ENCODE data around the gene MAP2K4. TPM values are rescaled to one million over a fixed set of nuclear protein-coding genes. Genes with fewer than 3 reads are reported as not detected.

MAP2K4 gene
- total RNA-seq, 1 donor from 2014 or later: 57.9 TPM

DNA sequence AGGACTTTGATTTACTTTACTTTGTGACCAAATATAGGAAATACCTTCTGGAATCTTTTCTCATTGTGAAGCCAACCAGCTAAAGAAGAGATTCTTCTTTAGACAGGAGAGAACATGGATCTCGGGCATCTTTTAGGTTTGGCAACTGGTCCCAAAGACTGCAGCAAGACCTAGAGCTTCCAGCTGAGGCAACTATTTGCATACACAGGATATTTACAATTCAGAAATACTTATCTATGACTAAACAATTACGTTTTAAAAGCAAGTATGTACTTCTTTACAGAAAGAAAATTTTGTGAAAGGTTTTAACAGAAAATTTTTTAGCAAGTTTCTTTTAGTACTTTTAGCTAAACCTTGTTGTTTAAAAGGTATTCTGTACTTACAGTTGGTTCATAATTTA is 106.5 kb downstream of the MAP2K4 start:
- peaks cover 57% of the 10 kb centered on the region for H3K36me3 Mint-ChIP-seq
- no peaks in the 10 kb centered on the region for H3K27me3 Mint-ChIP-seq (ENCODE audit: low read depth)
- no peaks in the 10 kb centered on the region for H3K4me1 Mint-ChIP-seq
- TF ChIP-seq CTCF (IDR thresholded peaks at IDR 0.05; ENCODE audit: unreplicated experiment): no peak
- no peak overlapping the region for H3K4me3 Mint-ChIP-seq
- H3K27ac Mint-ChIP-seq: no peak overlapping the region
- DNase-seq (ENCODE audit: low spot score in 2 of 2, unreplicated experiment in 2 of 2): no peak
- H3K9me3 Mint-ChIP-seq: peaks cover 5% of the 10 kb centered on the region

DNA sequence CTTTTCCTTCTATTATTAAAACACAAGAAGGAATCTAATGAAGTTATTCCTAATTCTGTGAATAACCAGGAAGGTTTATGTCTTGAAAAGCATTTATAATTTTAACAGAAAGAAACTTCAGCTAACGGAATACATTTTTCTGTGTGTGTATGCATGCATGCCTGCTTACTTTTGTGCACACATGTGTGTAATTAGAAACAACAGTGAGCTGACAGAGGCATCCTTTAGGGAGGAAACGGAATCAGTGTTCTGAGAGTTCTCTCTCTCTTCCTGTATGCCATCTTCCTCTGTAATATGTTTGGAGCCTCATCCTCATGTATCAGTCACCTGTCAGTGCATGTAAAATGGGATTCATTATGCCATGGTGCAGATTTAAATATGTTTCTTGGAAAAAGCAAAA is 107.0 kb downstream of the MAP2K4 start:
- Mint-ChIP-seq H3K9me3 (peaks cover 5% of the 10 kb centered on the region), H3K27me3 (ENCODE audit: low read depth) (no peaks in the 10 kb centered on the region), H3K4me1 (no peaks in the 10 kb centered on the region), H3K4me3 (no peak overlapping the region), H3K27ac (no peak overlapping the region), H3K36me3 (peaks cover 61% of the 10 kb centered on the region)
- no peak for TF ChIP-seq CTCF (IDR thresholded peaks at IDR 0.05; ENCODE audit: unreplicated experiment)
- DNase-seq (ENCODE audit: low spot score in 2 of 2, unreplicated experiment in 2 of 2): no peak

GRCh38 chr17:12128946-12129345 is 108.3 kb downstream of the MAP2K4 start:
- Mint-ChIP-seq H3K9me3 (peaks cover 5% of the 10 kb centered on the region), H3K27me3 (ENCODE audit: low read depth) (no peaks in the 10 kb centered on the region), H3K36me3 (peaks cover 62% of the 10 kb centered on the region), H3K4me3 (no peak overlapping the region), H3K4me1 (peaks cover 4% of the 10 kb centered on the region), H3K27ac (no peak overlapping the region)
- TF ChIP-seq CTCF (IDR thresholded peaks at IDR 0.05; ENCODE audit: unreplicated experiment): no peak
- no peak for DNase-seq (ENCODE audit: low spot score in 2 of 2, unreplicated experiment in 2 of 2)

DNA sequence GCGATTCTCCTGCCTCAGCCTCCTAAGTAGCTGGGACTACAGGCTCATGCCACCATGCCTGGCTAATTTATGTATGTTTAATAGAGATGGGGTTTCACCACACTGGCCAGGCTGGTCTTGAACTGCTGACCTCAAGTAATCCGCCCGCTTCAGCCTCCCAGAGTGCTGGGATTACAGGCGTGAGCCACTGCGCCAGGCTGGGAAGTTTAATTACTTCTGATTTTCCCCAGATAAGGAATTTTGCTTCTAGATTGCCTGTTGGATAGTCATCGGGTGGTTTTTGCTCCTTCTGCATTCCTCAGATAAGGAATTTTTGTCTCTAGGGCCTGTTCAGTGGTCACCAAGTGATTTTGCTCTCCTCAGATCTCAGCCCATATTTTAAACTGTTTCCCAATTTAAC is 112.5 kb downstream of the MAP2K4 start:
- H3K9me3 Mint-ChIP-seq: peaks cover 24% of the 10 kb centered on the region
- no peak overlapping the region for H3K4me3 Mint-ChIP-seq
- DNase-seq (ENCODE audit: low spot score in 2 of 2, unreplicated experiment in 2 of 2): no peak
- no peak for TF ChIP-seq CTCF (IDR thresholded peaks at IDR 0.05; ENCODE audit: unreplicated experiment)
- H3K27ac Mint-ChIP-seq: peak overlapping the region; percentile 49
- H3K4me1 Mint-ChIP-seq: peaks cover 4% of the 10 kb centered on the region
- peaks cover 61% of the 10 kb centered on the region for H3K36me3 Mint-ChIP-seq
- no peaks in the 10 kb centered on the region for H3K27me3 Mint-ChIP-seq (ENCODE audit: low read depth)

DNA sequence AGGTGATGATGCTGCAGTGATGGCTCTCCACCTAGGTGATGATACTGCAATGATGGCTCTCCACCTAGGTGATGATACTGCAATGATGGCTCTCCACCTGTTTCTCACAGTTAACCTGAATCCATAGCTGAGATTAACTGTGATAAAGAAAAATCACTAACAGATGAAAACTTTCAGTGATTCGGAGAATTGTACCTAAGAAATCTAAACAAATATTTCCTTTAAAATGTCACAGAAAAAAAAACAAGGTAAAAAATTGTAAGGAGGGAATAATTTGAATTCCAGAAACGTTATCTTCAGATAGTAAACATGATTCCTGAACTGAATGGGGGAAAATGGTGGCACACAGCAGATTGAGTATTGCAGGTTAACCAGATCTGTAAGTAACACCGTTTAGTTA is 113.4 kb downstream of the MAP2K4 start:
- DNase-seq (ENCODE audit: low spot score in 2 of 2, unreplicated experiment in 2 of 2): no peak
- Mint-ChIP-seq H3K36me3 (peaks cover 62% of the 10 kb centered on the region), H3K27me3 (ENCODE audit: low read depth) (no peaks in the 10 kb centered on the region), H3K4me3 (no peak overlapping the region), H3K4me1 (peaks cover 4% of the 10 kb centered on the region), H3K9me3 (peaks cover 31% of the 10 kb centered on the region), H3K27ac (peak overlapping the region; percentile 40)
- no peak for TF ChIP-seq CTCF (IDR thresholded peaks at IDR 0.05; ENCODE audit: unreplicated experiment)

DNA sequence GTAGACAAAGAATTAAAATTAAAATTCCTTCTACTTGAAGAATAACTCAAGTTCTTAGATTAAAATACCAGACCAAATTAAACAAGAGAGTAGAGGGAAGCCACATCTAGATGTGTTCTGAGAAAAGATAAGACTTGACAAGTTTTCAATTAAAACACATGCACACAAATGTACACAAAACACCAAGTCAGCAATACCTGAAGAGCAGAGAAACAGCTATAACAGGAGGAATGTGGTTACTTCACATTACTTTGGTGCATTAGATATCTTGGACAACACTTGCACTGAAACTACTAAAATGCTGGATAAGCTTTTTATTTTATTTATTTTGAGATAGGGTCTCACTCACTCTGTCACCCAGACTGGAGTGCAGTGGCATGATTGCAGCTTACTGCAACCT is 113.9 kb downstream of the MAP2K4 start:
- no peak overlapping the region for H3K4me3 Mint-ChIP-seq
- no peak for TF ChIP-seq CTCF (IDR thresholded peaks at IDR 0.05; ENCODE audit: unreplicated experiment)
- no peak for DNase-seq (ENCODE audit: low spot score in 2 of 2, unreplicated experiment in 2 of 2)
- peaks cover 60% of the 10 kb centered on the region for H3K36me3 Mint-ChIP-seq
- H3K4me1 Mint-ChIP-seq: peaks cover 4% of the 10 kb centered on the region
- no peaks in the 10 kb centered on the region for H3K27me3 Mint-ChIP-seq (ENCODE audit: low read depth)
- H3K27ac Mint-ChIP-seq: no peak overlapping the region
- peaks cover 31% of the 10 kb centered on the region for H3K9me3 Mint-ChIP-seq

Data from mesothelial cell of epicardium (in vitro differentiated cells).